GM12875 (cell line): ENCODE data around the gene NR0B2.

Experiments used
- H3K4me3 ChIP-seq: one replicate; pipeline ENCODE4 v1.5.1; 2011; ENCODE audit warnings: low read depth, low read length, control low read depth
- CTCF ChIP-seq: IDR thresholded peaks from 2 replicates; pipeline ENCODE4 v1.5.1; 2011; ENCODE audit warnings: low read depth, mild to moderate bottlenecking, control low read depth, inconsistent platforms, low read length, moderate library complexity, borderline replicate concordance; ENCODE audit not compliant: insufficient read depth

NR0B2 gene, protein sequence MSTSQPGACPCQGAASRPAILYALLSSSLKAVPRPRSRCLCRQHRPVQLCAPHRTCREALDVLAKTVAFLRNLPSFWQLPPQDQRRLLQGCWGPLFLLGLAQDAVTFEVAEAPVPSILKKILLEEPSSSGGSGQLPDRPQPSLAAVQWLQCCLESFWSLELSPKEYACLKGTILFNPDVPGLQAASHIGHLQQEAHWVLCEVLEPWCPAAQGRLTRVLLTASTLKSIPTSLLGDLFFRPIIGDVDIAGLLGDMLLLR

GRCh38 chr1:26913754-26914619, at the start of gene NR0B2:
NR0B2 (minus strand) TSS chr1:26913975; CDS start chr1:26913940, 35 bp downstream.
- H3K4me3 ChIP-seq = no peak within 1 kb of the TSS
- no peak for TF ChIP-seq CTCF

DNA sequence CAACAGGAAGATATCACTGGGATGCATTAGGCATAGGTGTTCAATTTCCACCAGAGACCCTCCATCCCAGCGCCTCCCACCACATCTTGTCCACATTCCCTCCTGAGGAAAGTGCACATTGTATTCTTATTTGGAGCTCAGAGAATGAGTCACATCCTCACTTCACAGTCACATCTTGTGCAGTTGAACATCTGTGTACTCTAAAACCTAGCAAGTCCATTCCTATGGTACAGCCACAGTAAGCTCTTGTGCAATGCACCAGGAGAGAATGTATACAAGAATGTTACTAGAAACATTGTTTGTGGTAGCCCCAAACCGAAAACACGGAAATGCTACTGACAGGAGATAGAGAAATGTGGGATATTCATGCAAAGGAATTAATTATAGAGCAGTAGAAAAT, 48.1 kb upstream of the NR0B2 start:
- H3K4me3 ChIP-seq = no peak overlapping the region
- no peak for TF ChIP-seq CTCF

DNA sequence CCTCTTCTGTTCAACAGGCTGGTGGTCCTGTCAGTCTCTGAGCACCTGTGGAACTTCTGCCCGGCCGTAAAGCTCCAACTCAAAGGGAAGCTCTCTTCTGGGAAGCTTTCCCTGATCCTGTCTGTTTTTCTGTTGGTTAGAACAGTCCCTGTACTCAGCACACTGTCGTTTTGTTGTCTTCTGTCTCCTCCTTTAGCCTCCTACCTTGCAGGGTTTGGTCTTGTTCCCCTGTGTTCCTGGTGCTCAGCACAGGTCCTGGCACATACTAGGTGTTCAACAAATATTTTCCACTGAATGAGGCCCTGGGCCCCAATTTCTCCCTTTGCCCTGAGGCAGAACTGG, 46.8 kb upstream of the NR0B2 start:
- H3K4me3 ChIP-seq = no peak overlapping the region
- TF ChIP-seq CTCF = no peak

DNA sequence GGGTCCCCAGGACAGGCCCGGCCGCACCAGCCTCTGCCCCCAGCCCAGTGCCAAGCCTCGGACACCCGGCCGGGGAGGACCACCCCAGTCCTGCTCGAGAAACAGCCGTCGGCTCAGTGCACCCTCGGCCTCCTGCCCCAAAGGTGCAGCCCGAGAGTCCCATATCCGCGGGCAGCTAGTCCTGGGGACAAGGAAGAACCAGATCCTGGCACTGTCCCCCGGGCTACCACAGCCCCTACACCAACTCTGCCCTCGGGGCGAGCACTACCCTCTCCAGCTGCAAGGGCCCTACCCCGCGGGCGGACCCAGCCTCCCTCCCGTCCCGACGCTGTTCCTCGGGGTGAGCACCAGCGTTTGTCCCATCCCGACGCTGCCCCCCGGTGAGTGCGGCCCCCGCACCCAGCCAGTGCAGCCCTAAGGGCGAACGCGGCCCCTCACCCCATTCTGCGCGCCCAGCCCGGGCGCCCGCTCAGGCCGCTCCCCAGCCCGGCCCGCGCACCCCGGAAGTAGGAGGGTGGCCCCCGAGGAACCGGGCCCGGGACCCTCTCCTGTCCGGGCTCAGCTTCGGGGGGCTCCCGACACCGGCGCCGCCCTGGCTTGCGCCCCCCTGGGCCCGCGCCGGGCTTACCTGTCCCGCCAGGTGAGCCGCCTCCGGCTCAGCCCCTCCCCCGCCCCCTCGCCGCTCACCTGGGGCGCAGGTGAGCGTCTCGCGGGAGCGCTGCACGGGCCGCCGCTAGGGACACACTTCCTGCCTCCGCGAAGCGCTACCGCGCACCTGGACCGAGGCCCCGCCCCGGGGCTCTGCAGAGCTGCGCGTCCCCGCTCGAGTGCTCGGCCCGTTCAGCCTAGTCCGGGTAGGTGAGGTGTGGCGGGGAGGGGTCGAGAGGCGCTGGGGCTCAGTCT, 46.2 kb upstream of the NR0B2 start, which contains the start of gene KDF1:
Gene KDF1 (minus strand): TSS at position 747 of the 903 bp plus-strand sequence. CDS start 8,088 bp downstream, outside the sequence.
- peak; percentile 32 for TF ChIP-seq CTCF
- H3K4me3 ChIP-seq = peak within 1 kb of the TSS; percentile 8

DNA sequence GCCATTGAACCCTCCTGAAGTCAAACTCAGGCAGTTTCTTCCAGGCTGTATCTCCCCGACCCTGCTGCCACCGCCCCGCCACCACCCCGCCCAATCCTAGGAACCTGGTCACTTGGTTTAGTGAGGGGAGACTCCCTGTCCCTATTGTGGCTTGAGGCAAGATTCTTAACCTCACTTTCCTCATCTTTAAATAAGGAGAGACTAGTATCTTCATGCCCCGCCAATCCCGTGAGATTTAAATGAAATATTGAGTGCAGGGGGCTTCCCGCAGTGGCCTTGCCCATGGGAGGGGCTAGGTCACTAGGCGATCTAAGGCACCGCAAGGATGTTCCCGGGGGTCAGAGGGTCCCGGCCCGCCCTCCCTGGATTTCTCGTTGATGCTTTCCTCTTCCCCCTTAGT, 45.5 kb upstream of the NR0B2 start:
- H3K4me3 ChIP-seq = no peak overlapping the region

GRCh38 chr1:26957306-26957705, 43.5 kb upstream of the NR0B2 start:
- no peak for TF ChIP-seq CTCF
- H3K4me3 ChIP-seq = no peak overlapping the region

More for the DNA sequence above, 45.5 kb upstream of the NR0B2 start:
- no peak for TF ChIP-seq CTCF
